HuH-7 (cell line): ENCODE measurements around the gene NARF.

ENCODE experiments used
- DNase-seq: peaks from one replicate; pipeline ENCODE4 v3.0.0; 2011; ENCODE audit warnings: low spot score

NARF gene

GRCh38 chr17:82433560-82434215 is 24.9 kb upstream of the NARF start:
- DNase-seq, result no peak

GRCh38 chr17:82434216-82434565 is 24.4 kb upstream of the NARF start:
- DNase-seq, result no peak

- DNase-seq, result no peak
Measured at GRCh38 chr17:82435103-82435502, 23.4 kb upstream of the NARF start.

GRCh38 chr17:82435601-82436583 is 22.6 kb upstream of the NARF start:
- DNase-seq, result no peak

- no peak for DNase-seq
Measured at GRCh38 chr17:82436601-82437324, 21.8 kb upstream of the NARF start.

- DNase-seq, result no peak
Measured at GRCh38 chr17:82437325-82437668, 21.2 kb upstream of the NARF start.

GRCh38 chr17:82438401-82439193 is 19.9 kb upstream of the NARF start:
- DNase-seq, result no peak

GRCh38 chr17:82439194-82439828 is 19.2 kb upstream of the NARF start:
- DNase-seq, result no peak

GRCh38 chr17:82439829-82440365 is 18.6 kb upstream of the NARF start:
- no peak for DNase-seq

GRCh38 chr17:82440469-82440981 is 18.0 kb upstream of the NARF start:
- DNase-seq, result no peak

GRCh38 chr17:82440991-82441627 is 17.4 kb upstream of the NARF start:
- DNase-seq, result no peak

GRCh38 chr17:82441691-82442487 is 16.7 kb upstream of the NARF start:
- no peak for DNase-seq

- no peak for DNase-seq
Measured at GRCh38 chr17:82442643-82443464, 15.7 kb upstream of the NARF start.

GRCh38 chr17:82443465-82444283 is 14.9 kb upstream of the NARF start:
- DNase-seq, result no peak

- DNase-seq, result no peak
Measured at GRCh38 chr17:82444284-82444893, 14.2 kb upstream of the NARF start.

GRCh38 chr17:82444941-82445521 is 13.5 kb upstream of the NARF start:
- DNase-seq, result no peak

GRCh38 chr17:82445542-82445941 is 13.0 kb upstream of the NARF start:
- DNase-seq, result no peak
